COLO668 (cell line): ENCODE data around the gene ASCC1.
"Not testable (repeated sequence)": the region's sequence is repeated elsewhere in the genome, so short reads cannot be mapped to it uniquely, and the experiment has no call there.

ENCODE experiments used
- DNase-seq: peaks from one replicate; lab custom pipeline; 2025; ENCODE audit not compliant: unreplicated experiment; lab: John Stamatoyannopoulos, UW

ASCC1 gene

GRCh38 chr10:72173619-72174296 lies 42.3 kb downstream of the ASCC1 start:
- no peak for DNase-seq

GRCh38 chr10:72173262-72173618 lies 42.8 kb downstream of the ASCC1 start:
- DNase-seq = no peak

GRCh38 chr10:72171175-72171630 lies 44.9 kb downstream of the ASCC1 start:
- DNase-seq = no peak

GRCh38 chr10:72170733-72171132 lies 45.3 kb downstream of the ASCC1 start:
- no peak for DNase-seq

GRCh38 chr10:72170263-72170662 lies 45.8 kb downstream of the ASCC1 start:
- no peak for DNase-seq

- DNase-seq = no peak
These were observed 49.0 kb downstream of the ASCC1 start for GRCh38 chr10:72167118-72167517.

GRCh38 chr10:72164617-72165016 lies 51.5 kb downstream of the ASCC1 start:
- no peak for DNase-seq

GRCh38 chr10:72162978-72163377 lies 53.1 kb downstream of the ASCC1 start:
- DNase-seq = no peak

GRCh38 chr10:72158176-72158575 lies 57.9 kb downstream of the ASCC1 start:
- no peak for DNase-seq

- no peak for DNase-seq
These were observed 59.9 kb downstream of the ASCC1 start for GRCh38 chr10:72156223-72156622.

- no peak for DNase-seq
These were observed 63.8 kb downstream of the ASCC1 start for GRCh38 chr10:72152286-72152685.

- DNase-seq = not testable (repeated sequence)
These were observed 65.2 kb downstream of the ASCC1 start for GRCh38 chr10:72150746-72151478.

GRCh38 chr10:72147324-72147584 lies 68.8 kb downstream of the ASCC1 start:
- DNase-seq = not testable (repeated sequence)

GRCh38 chr10:72146559-72147323 lies 69.3 kb downstream of the ASCC1 start:
- DNase-seq = no peak

GRCh38 chr10:72146071-72146470 lies 70.0 kb downstream of the ASCC1 start:
- no peak for DNase-seq

- no peak for DNase-seq
These were observed 70.4 kb downstream of the ASCC1 start for GRCh38 chr10:72145657-72146056.

- DNase-seq = no peak
These were observed 75.2 kb downstream of the ASCC1 start for GRCh38 chr10:72140850-72141249.

- no peak for DNase-seq
These were observed 75.9 kb downstream of the ASCC1 start for GRCh38 chr10:72140174-72140573.

- no peak for DNase-seq
These were observed 78.5 kb downstream of the ASCC1 start for GRCh38 chr10:72137583-72137982.

GRCh38 chr10:72136225-72136624 lies 79.9 kb downstream of the ASCC1 start:
- not testable (repeated sequence) for DNase-seq

GRCh38 chr10:72134785-72135767 lies 81.0 kb downstream of the ASCC1 start:
- DNase-seq = no peak
